ENCODE results near the gene ARRDC5. TPM values are rescaled to one million over a fixed set of nuclear protein-coding genes. Genes with fewer than 3 reads are reported as not detected.
A peak's percentile ranks its signal among the peaks of the same experiment; 100 is the strongest.

ARRDC5 gene
- total and polyA plus RNA-seq, 2 of the 13 experiments (the other 11 are each of a cell fraction or from before 2014, with no cell fraction given), result not detected

DNA sequence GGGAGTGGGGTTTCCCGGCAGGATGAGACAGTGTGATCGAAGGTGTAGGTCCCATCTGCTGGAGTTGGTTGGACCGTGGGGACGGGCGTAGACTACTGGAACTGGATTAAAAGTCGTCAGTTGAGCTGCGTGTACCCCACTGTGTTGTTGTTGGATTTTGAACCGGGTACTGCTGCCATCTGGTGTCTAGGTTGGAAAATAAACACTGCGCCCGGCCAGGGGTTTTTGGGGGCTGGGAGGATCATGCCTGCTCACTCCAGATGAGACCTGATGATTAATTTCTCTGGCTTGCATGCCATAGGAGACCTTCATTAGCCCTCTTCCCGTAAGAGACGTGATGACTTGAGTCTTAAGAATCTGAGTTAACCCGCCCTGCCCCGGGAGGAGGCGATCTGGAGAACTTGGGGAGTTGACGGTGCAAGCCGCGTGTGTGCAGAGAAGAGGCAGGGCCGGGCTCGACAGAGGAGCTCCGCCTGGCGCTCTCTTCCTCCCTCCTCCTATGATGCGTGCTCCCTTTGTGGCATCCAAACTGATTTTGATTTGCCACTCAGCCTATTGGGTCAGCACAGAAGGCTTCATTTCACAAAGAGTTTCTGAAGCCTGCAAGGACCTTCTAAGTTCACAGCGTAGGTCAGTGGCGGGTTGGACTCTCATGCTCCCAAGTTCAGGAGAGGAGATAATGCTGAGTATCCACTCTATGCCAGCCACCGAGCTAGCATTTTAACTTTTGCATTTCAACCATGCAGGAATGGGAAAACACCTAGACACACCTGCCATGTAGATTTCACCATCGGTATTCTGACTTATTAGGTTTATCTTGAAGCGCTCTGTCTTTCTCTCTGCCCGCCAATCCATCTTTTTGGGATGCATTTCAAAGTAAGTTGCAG, 9.3 kb upstream of the ARRDC5 start (continued):
- TF ChIP-seq, protein P1, sequence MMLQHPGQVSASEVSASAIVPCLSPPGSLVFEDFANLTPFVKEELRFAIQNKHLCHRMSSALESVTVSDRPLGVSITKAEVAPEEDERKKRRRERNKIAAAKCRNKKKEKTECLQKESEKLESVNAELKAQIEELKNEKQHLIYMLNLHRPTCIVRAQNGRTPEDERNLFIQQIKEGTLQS (CRISPR knock-in tag; IDR thresholded peaks at IDR 0.05), result no peak
- TF ChIP-seq SATB2 (CRISPR knock-in tag; IDR thresholded peaks at IDR 0.05) (no peak), HMG20B (CRISPR knock-in tag; conservative IDR thresholded peaks at IDR 0.05) (no peak), TAF1 (CRISPR knock-in tag; IDR thresholded peaks at IDR 0.05) (no peak), KDM2A (CRISPR knock-in tag; IDR thresholded peaks at IDR 0.05; ENCODE audit: borderline replicate concordance, low read depth) (0 out of 2 replicates have a peak, but pooled peaks have one; percentile 9)
- TF ChIP-seq, protein P2, sequence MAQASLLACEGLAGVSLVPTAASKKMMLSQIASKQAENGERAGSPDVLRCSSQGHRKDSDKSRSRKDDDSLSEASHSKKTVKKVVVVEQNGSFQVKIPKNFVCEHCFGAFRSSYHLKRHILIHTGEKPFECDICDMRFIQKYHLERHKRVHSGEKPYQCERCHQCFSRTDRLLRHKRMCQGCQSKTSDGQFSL (CRISPR knock-in tag; IDR thresholded peaks at IDR 0.05), result no peak

DNA sequence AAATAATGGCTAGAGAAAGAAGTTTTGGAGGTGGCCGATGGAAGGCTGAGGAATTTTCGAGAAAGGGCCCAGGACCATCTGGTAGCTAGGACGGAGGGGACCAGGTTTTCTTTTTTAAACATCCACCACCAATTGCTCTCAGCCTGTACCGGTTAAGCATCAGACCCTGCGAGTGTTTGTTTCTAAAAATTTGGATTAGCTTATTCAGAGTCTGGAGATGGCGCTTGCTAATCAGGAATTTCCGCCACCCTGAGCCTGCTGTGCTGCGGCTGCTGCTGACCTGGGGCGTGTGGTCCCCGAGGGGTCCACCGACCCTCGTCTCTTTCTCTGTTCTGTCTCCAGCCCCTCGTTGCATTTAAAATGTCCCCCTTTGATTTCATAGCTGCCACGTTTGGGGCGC, 8.6 kb upstream of the ARRDC5 start:
- ChIA-PET CTCF (ENCODE audit: low intra/inter-chr PET ratio, low total read pairs) (interaction anchor here (1.1 to 2.6 kb wide), 5 partner anchors 38 to 120 kb away, joined by 3 to 37 read pairs (median 7); no protein-coding TSS in a partner anchor), POLR2A (interaction anchor here (0.7 to 2.4 kb wide), 4 partner anchors 39 to 120 kb away, joined by 3 to 9 read pairs (median 7); no protein-coding TSS in a partner anchor)
- peak overlapping the region in 2 of 3 experiments; percentile 70 to 79; a peak in 3 of 6 replicates for H3K4me3 ChIP-seq (replicated peaks in 1 of 3; ENCODE audit: insufficient read depth in 1 of 3, low read depth in 2 of 3, low read length in 3 of 3)
- H3K27ac ChIP-seq (ENCODE audit: extremely low read length, insufficient read depth, low read length), result no peak overlapping the region
- DNase-seq (ENCODE audit: low spot score) (no peak), FAIRE-seq (no peak), ATAC-seq (no peak)
- H4K20me1 ChIP-seq (ENCODE audit: insufficient read depth, low read length), result 0 out of 2 replicates have a peak, but pooled peaks cover 2% of the 10 kb centered on the region
- H3K36me3 ChIP-seq (replicated peaks in 1 of 2; ENCODE audit: control insufficient read depth in 1 of 2, insufficient read depth in 2 of 2, low read length in 2 of 2), result peaks cover 2 to 30% of the 10 kb centered on the region in 2 experiments; a peak in 3 of 5 replicates
- peak overlapping the region; percentile 69 for H3K4me2 ChIP-seq (ENCODE audit: low read depth, low read length)
- in situ Hi-C loops (cut with HindIII; ENCODE audit: extremely low pct_ligation_motif_present, low pct_unique_long_range_greater_than_20kb) (loop anchor here (5.0 kb wide), 2 partner anchors 39 to 99 kb away; no protein-coding TSS in a partner anchor), intact Hi-C loops (cut with micrococcal nuclease; ENCODE audit: unreplicated experiment) (loop anchor here (1.0 kb wide), 1 partner anchor 39 kb away; no protein-coding TSS in a partner anchor)
- peaks cover 62% of the 10 kb centered on the region for H3K4me1 ChIP-seq (ENCODE audit: insufficient read depth, low read length)
- no TSS peak for BruUV-seq (replicated peaks)
- H3K9ac ChIP-seq (ENCODE audit: insufficient read depth, low read depth, low read length), result 0 out of 2 replicates have a peak overlapping the region, but pooled peaks have one; percentile 57
- WGBS (ENCODE audit: low lambda C conversion rate), result 85% methylated on average over 15 of the region's 15 CpGs
- no peak overlapping the region for H2AFZ ChIP-seq (ENCODE audit: low read length)
- no peaks in the 10 kb centered on the region for H3K9me3 ChIP-seq (ENCODE audit: low read length)
- peaks cover 60% of the 10 kb centered on the region for H3K79me2 ChIP-seq (ENCODE audit: insufficient read depth, low read length)
- no peaks in the 10 kb centered on the region for H3K27me3 ChIP-seq (ENCODE audit: control insufficient read depth in 1 of 2, insufficient read depth in 2 of 2, low read length in 2 of 2)
- TF ChIP-seq ATAD3A (CRISPR knock-in tag; IDR thresholded peaks at IDR 0.05) (no peak), NFATC3 (CRISPR knock-in tag; IDR thresholded peaks at IDR 0.05) (0 out of 2 replicates have a peak, but pooled peaks have one; percentile 50), NFE2L2 (IDR thresholded peaks at IDR 0.05; ENCODE audit: low read length) (no peak), ZBTB7A (CRISPR knock-in tag; IDR thresholded peaks at IDR 0.05) (no peak), RELA (CRISPR knock-in tag; IDR thresholded peaks at IDR 0.05) (no peak), ZNF121 (CRISPR knock-in tag; IDR thresholded peaks at IDR 0.05) (no peak), FOXC1 (CRISPR knock-in tag; IDR thresholded peaks at IDR 0.05; ENCODE audit: borderline replicate concordance) (no peak), PRPF4 (IDR thresholded peaks at IDR 0.05; ENCODE audit: low read depth, low read length, poor library complexity, severe bottlenecking) (peak; percentile 64), NFIC (IDR thresholded peaks at IDR 0.05; ENCODE audit: low read length) (no peak), SNRNP70 (IDR thresholded peaks at IDR 0.05; ENCODE audit: low read depth, low read length) (no peak), POGZ (CRISPR knock-in tag; IDR thresholded peaks at IDR 0.05) (no peak), ZNF75D (CRISPR knock-in tag; IDR thresholded peaks at IDR 0.05; ENCODE audit: borderline replicate concordance) (no peak), ZMYM4 (CRISPR knock-in tag; IDR thresholded peaks at IDR 0.05) (no peak), PHB2 (IDR thresholded peaks at IDR 0.05; ENCODE audit: partially characterized antibody) (no peak), ZNF101 (CRISPR knock-in tag; IDR thresholded peaks at IDR 0.05; ENCODE audit: borderline replicate concordance, low read depth) (no peak)
- TF ChIP-seq, protein P3, sequence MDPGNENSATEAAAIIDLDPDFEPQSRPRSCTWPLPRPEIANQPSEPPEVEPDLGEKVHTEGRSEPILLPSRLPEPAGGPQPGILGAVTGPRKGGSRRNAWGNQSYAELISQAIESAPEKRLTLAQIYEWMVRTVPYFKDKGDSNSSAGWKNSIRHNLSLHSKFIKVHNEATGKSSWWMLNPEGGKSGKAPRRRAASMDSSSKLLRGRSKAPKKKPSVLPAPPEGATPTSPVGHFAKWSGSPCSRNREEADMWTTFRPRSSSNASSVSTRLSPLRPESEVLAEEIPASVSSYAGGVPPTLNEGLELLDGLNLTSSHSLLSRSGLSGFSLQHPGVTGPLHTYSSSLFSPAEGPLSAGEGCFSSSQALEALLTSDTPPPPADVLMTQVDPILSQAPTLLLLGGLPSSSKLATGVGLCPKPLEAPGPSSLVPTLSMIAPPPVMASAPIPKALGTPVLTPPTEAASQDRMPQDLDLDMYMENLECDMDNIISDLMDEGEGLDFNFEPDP (CRISPR knock-in tag; conservative IDR thresholded peaks at IDR 0.05), result 0 out of 2 replicates have a peak, but pooled peaks have one; percentile 46
